ENCODE results near the gene PLK3. TPM values are rescaled to one million over a fixed set of nuclear protein-coding genes. Genes with fewer than 3 reads are reported as not detected.

The PLK3 gene
- polyA plus RNA-seq, 2 of the 4 experiments (the other 2 are of a cell fraction) = 11.2 to 12.6 TPM

- TF ChIP-seq TFCP2L1 (CRISPR knock-in tag; IDR thresholded peaks at IDR 0.05) (no peak), EHF (CRISPR knock-in tag; IDR thresholded peaks at IDR 0.05) (no peak), REST (IDR thresholded peaks at IDR 0.05) (no peak)
- H3K27ac ChIP-seq = no peak overlapping the region
- no peaks in the 10 kb centered on the region for H3K9me3 ChIP-seq
- no peak overlapping the region for H3K4me3 ChIP-seq
- no peak for DNase-seq (ENCODE audit: low read depth in 1 of 2, low spot score in 1 of 2)
- WGBS (ENCODE audit: missing lambda C conversion rate) = 68% methylated on average over 4 of the region's 4 CpGs
- no peak overlapping the region for H3K4me2 ChIP-seq
- no peak for FAIRE-seq
- ChIA-PET CTCF (interaction anchor here (0.6 to 0.9 kb wide), 2 partner anchors 52 to 653 kb away, joined by 3 read pairs; no protein-coding TSS in a partner anchor), POLR2A (no interaction called here)
- ATAC-seq = no peak
- peaks cover 3% of the 10 kb centered on the region; the same call in 1 of the 3 replicates for H3K4me1 ChIP-seq
Measured at GRCh38 chr1:44839576-44839975, 39.4 kb downstream of the PLK3 start.

- FAIRE-seq (no peak), ATAC-seq (peak in 1 of 2 experiments; percentile 36; a peak in 4 of 6 replicates), DNase-seq (ENCODE audit: low read depth in 1 of 2, low spot score in 1 of 2) (no peak)
- peak overlapping the region; percentile 49 for H3K4me3 ChIP-seq
- H3K4me1 ChIP-seq = peaks cover 3% of the 10 kb centered on the region; the same call in 1 of the 3 replicates
- H3K27ac ChIP-seq = peak overlapping the region; percentile 53 to 84; a peak in 4 of 6 replicates
- CTCF ChIA-PET = no interaction called here
- no peak for TF ChIP-seq HDAC2 (IDR thresholded peaks at IDR 0.05)
- TF ChIP-seq HMGXB4 (CRISPR knock-in tag; IDR thresholded peaks at IDR 0.05; ENCODE audit: borderline replicate concordance) = no peak
- no peak for TF ChIP-seq EP300 (IDR thresholded peaks at IDR 0.05)
- TF ChIP-seq HOXA7 (CRISPR knock-in tag; IDR thresholded peaks at IDR 0.05) = no peak
- no peak for TF ChIP-seq MAZ (IDR thresholded peaks at IDR 0.05; ENCODE audit: borderline replicate concordance, low read depth, low read length)
- no peak for TF ChIP-seq MYC (IDR thresholded peaks at IDR 0.05; ENCODE audit: borderline replicate concordance, low read length)
- TF ChIP-seq RARB (CRISPR knock-in tag; IDR thresholded peaks at IDR 0.05) = no peak
- TF ChIP-seq ELK1 (IDR thresholded peaks at IDR 0.05; ENCODE audit: low read depth, low read length) = no peak
- no peak for TF ChIP-seq ZC3H11A (IDR thresholded peaks at IDR 0.05)
- TF ChIP-seq ESRRA (IDR thresholded peaks at IDR 0.05; ENCODE audit: borderline replicate concordance, low read length) = no peak
- no peak for TF ChIP-seq BCL3 (IDR thresholded peaks at IDR 0.05)
- TF ChIP-seq BHLHE40 (IDR thresholded peaks at IDR 0.05; ENCODE audit: low read depth, low read length) = no peak
- no peak for TF ChIP-seq CEBPB (IDR thresholded peaks at IDR 0.05)
- no peak for TF ChIP-seq POLR2AphosphoS2 (conservative IDR thresholded peaks at IDR 0.05; ENCODE audit: low read length)
- no peak for TF ChIP-seq EHMT2 (IDR thresholded peaks at IDR 0.05; ENCODE audit: low read depth)
- no peak for TF ChIP-seq CBX2 (IDR thresholded peaks at IDR 0.05; ENCODE audit: borderline replicate concordance, low read depth)
- no peak for TF ChIP-seq KDM1A (IDR thresholded peaks at IDR 0.05; ENCODE audit: low read depth)
- TF ChIP-seq NFE2L2 (conservative IDR thresholded peaks at IDR 0.05; ENCODE audit: low read length) = no peak
- no peak for TF ChIP-seq HOXB13 (CRISPR knock-in tag; IDR thresholded peaks at IDR 0.05; ENCODE audit: low read depth)
- peak overlapping the region; percentile 89 for H3K4me2 ChIP-seq
- WGBS (ENCODE audit: missing lambda C conversion rate) = 78% methylated on average over 13 of the region's 16 CpGs
- H3K9me3 ChIP-seq = no peaks in the 10 kb centered on the region
- POLR2A ChIA-PET = no interaction called here
Measured at GRCh38 chr1:44842486-44842861, 42.3 kb downstream of the PLK3 start.
